Caco-2 (cell line): ENCODE data around the gene DDX28. TPM values are rescaled to one million over a fixed set of nuclear protein-coding genes. Genes with fewer than 3 reads are reported as not detected.

Source experiments
- BruUV-seq: library from RNA; stranded (reverse); fragments of 400-500 nt; replicated peaks from 2 replicates; lab custom pipeline; 2021; lab: Mats Ljungman, UMichigan
- CTCF ChIA-PET: fragments of 300-600 bp; sonication (Branson Sonifier 250); formaldehyde crosslinking; loops from one replicate; lab custom pipeline; 2022; ENCODE audit warnings: antibody characterized with exemption; lab: Charles Lee
- POLR2A ChIA-PET: fragments of 300-600 bp; sonication (Branson Sonifier 250); formaldehyde crosslinking; loops from one replicate; lab custom pipeline; 2022; ENCODE audit warnings: antibody characterized with exemption; lab: Charles Lee
- DNase-seq, 2 experiments: peaks; one replicate each; pipeline versions ENCODE4 v3.0.0 to v3.0.0-alpha.2; 2020 to 2022
- H3K27me3 ChIP-seq: replicated peaks from 2 replicates; pipeline ENCODE4 v1.6.0; 2011; ENCODE audit warnings: low read length; ENCODE audit not compliant: control insufficient read depth, insufficient read depth
- H3K36me3 ChIP-seq: 2 replicates; pipeline ENCODE4 v1.5.1; 2011; ENCODE audit warnings: low read length; ENCODE audit not compliant: control insufficient read depth, insufficient read depth
- H3K4me1 ChIP-seq: fragments of 250-450 bp; sonication (Bioruptor Pico); 2 replicates; pipeline ENCODE4 v1.5.1; 2020; ENCODE audit warnings: mild to moderate bottlenecking
- H3K4me3 ChIP-seq: 2 replicates; pipeline ENCODE4 v1.5.1; 2011; ENCODE audit warnings: low read depth, mild to moderate bottlenecking, control low read depth, low read length
- H3K9me3 ChIP-seq: fragments of 250-450 bp; sonication (Bioruptor Pico); 2 replicates; pipeline ENCODE4 v1.5.1; 2020; ENCODE audit warnings: mild to moderate bottlenecking, moderate library complexity
- H3K27ac Mint-ChIP-seq: one replicate; pipeline ENCODE4 v1.8.0; 2022; ENCODE audit warnings: mixed read lengths; ENCODE audit not compliant: unreplicated experiment
- H3K27me3 Mint-ChIP-seq: one replicate; pipeline ENCODE4 v1.8.0; 2022; ENCODE audit warnings: mixed read lengths; ENCODE audit not compliant: insufficient read depth, unreplicated experiment
- H3K36me3 Mint-ChIP-seq: one replicate; pipeline ENCODE4 v1.8.0; 2022; ENCODE audit warnings: mild to moderate bottlenecking, mixed read lengths; ENCODE audit not compliant: insufficient read depth, unreplicated experiment
- H3K4me1 Mint-ChIP-seq: one replicate; pipeline ENCODE4 v1.8.0; 2022; ENCODE audit warnings: low read depth, mixed read lengths; ENCODE audit not compliant: unreplicated experiment
- H3K4me3 Mint-ChIP-seq: one replicate; pipeline ENCODE4 v1.8.0; 2022; ENCODE audit warnings: mild to moderate bottlenecking, moderate library complexity, mixed read lengths; ENCODE audit not compliant: unreplicated experiment
- H3K9me3 Mint-ChIP-seq: one replicate; pipeline ENCODE4 v1.8.0; 2022; ENCODE audit warnings: mixed read lengths; ENCODE audit not compliant: unreplicated experiment
- intact Hi-C: fragments of 100-400 bp; cut with micrococcal nuclease; formaldehyde crosslinking; loops from one replicate; pipeline ENCODE4 v1.10.0; 2022; ENCODE audit not compliant: unreplicated experiment
- total RNA-seq: library from RNA; stranded (reverse); gene quantifications from 2 replicates; pipeline ENCODE4 v1.2.3, GENCODE V29; 2022
- TF ChIP-seq, protein P1 (sequence below), 2 experiments: fragments of 200-600 bp in 1 of 2; IDR thresholded peaks; 1 replicate in 1 of 2; 2 replicates in 1 of 2; pipeline versions ENCODE4 v1.5.1 to v1.8.0; 2011 to 2022; ENCODE audit warnings: antibody characterized with exemption in 1 of 2, control low read depth in 1 of 2, inconsistent platforms in 1 of 2, low read depth in 1 of 2, low read length in 1 of 2, mild to moderate bottlenecking in 1 of 2, moderate library complexity in 1 of 2; ENCODE audit not compliant: insufficient read depth in 1 of 2, severe bottlenecking in 1 of 2, unreplicated experiment in 1 of 2

DDX28 gene
- total RNA-seq, 1 experiment from 2014 or later, result 17.1 TPM

GRCh38 chr16:68069511-68070248 lies 46.6 kb upstream of the DDX28 start:
- CTCF ChIA-PET, result interaction anchor here (1.8 kb wide), 1 partner anchor 16 kb away, joined by 4 read pairs; the partner anchor contains the start of gene NFATC3
- Mint-ChIP-seq H3K36me3 (peaks cover 37% of the 10 kb centered on the region), H3K4me1 (peaks cover 20% of the 10 kb centered on the region), H3K27ac (no peak overlapping the region), H3K9me3 (no peaks in the 10 kb centered on the region), H3K4me3 (no peak overlapping the region), H3K27me3 (no peaks in the 10 kb centered on the region)
- intact Hi-C loops, result loop anchor here (5.0 kb wide), 1 partner anchor 258 kb away; no protein-coding TSS in a partner anchor
- H3K9me3 ChIP-seq, result no peaks in the 10 kb centered on the region
- H3K4me1 ChIP-seq, result peaks cover 11% of the 10 kb centered on the region
- DNase-seq, result no peak
- no peak overlapping the region for H3K4me3 ChIP-seq
- no TSS peak for BruUV-seq
- no peaks in the 10 kb centered on the region for H3K27me3 ChIP-seq
- peaks cover 4% of the 10 kb centered on the region for H3K36me3 ChIP-seq
- POLR2A ChIA-PET, result no interaction called here
- TF ChIP-seq, protein P1, sequence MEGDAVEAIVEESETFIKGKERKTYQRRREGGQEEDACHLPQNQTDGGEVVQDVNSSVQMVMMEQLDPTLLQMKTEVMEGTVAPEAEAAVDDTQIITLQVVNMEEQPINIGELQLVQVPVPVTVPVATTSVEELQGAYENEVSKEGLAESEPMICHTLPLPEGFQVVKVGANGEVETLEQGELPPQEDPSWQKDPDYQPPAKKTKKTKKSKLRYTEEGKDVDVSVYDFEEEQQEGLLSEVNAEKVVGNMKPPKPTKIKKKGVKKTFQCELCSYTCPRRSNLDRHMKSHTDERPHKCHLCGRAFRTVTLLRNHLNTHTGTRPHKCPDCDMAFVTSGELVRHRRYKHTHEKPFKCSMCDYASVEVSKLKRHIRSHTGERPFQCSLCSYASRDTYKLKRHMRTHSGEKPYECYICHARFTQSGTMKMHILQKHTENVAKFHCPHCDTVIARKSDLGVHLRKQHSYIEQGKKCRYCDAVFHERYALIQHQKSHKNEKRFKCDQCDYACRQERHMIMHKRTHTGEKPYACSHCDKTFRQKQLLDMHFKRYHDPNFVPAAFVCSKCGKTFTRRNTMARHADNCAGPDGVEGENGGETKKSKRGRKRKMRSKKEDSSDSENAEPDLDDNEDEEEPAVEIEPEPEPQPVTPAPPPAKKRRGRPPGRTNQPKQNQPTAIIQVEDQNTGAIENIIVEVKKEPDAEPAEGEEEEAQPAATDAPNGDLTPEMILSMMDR (IDR thresholded peaks at IDR 0.05; ENCODE audit: insufficient read depth in 1 of 2, low read depth in 1 of 2, low read length in 1 of 2, severe bottlenecking in 1 of 2, unreplicated experiment in 1 of 2), result no peak

GRCh38 chr16:68068926-68069325 lies 45.9 kb upstream of the DDX28 start:
- peaks cover 4% of the 10 kb centered on the region for H3K36me3 ChIP-seq
- BruUV-seq, result no TSS peak
- CTCF ChIA-PET, result no interaction called here

DNA sequence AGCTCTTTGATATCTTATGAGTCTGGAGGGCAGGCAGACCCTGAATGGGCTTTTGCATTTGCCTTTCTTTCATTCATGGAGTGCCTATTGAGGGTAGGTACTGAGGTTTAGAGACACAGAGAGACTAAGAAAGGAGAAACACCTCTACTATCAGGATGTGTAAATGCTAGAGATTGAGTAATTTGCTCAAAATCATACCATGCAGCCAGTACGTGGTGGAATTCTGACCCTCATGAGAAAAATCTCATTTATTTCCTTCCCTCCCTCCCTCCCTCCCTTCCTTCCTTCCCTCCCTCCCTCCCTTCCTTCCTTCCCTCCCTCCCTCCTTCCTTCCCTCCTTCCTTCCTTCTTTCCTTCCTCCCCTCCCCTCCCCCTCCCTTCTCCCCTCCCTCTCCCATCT lies 43.7 kb upstream of the DDX28 start:
- intact Hi-C loops, result loop anchor here (5.0 kb wide), 1 partner anchor 261 kb away; no protein-coding TSS in a partner anchor
- no TSS peak for BruUV-seq

More at GRCh38 chr16:68068926-68069325, 45.9 kb upstream of the DDX28 start:
- POLR2A ChIA-PET, result no interaction called here
- no peak for DNase-seq
- H3K4me1 ChIP-seq, result peaks cover 19% of the 10 kb centered on the region
- TF ChIP-seq, protein P1 (IDR thresholded peaks at IDR 0.05; ENCODE audit: insufficient read depth in 1 of 2, low read depth in 1 of 2, low read length in 1 of 2, severe bottlenecking in 1 of 2, unreplicated experiment in 1 of 2), result no peak
- no peaks in the 10 kb centered on the region for H3K9me3 ChIP-seq
- H3K4me3 Mint-ChIP-seq, result no peak overlapping the region
- no peak overlapping the region for H3K27ac Mint-ChIP-seq
- intact Hi-C loops, result loop anchor here (5.0 kb wide), 1 partner anchor 258 kb away; no protein-coding TSS in a partner anchor
- peaks cover 39% of the 10 kb centered on the region for H3K36me3 Mint-ChIP-seq
- H3K9me3 Mint-ChIP-seq, result no peaks in the 10 kb centered on the region
- no peaks in the 10 kb centered on the region for H3K27me3 ChIP-seq
- H3K4me3 ChIP-seq, result no peak overlapping the region
- H3K27me3 Mint-ChIP-seq, result no peaks in the 10 kb centered on the region
- H3K4me1 Mint-ChIP-seq, result peaks cover 25% of the 10 kb centered on the region

More for the DNA sequence above, 43.7 kb upstream of the DDX28 start:
- no peaks in the 10 kb centered on the region for H3K27me3 ChIP-seq
- ChIA-PET POLR2A (no interaction called here), CTCF (interaction anchor here (3.0 kb wide), 1 partner anchor 18 kb away, joined by 26 read pairs; the partner anchor contains the start of gene NFATC3)
- no peaks in the 10 kb centered on the region for H3K9me3 ChIP-seq
- H3K27ac Mint-ChIP-seq, result no peak overlapping the region
- H3K9me3 Mint-ChIP-seq, result no peaks in the 10 kb centered on the region
- peaks cover 25% of the 10 kb centered on the region for H3K4me1 Mint-ChIP-seq
- peaks cover 4% of the 10 kb centered on the region for H3K36me3 ChIP-seq
- TF ChIP-seq, protein P1 (IDR thresholded peaks at IDR 0.05; ENCODE audit: insufficient read depth in 1 of 2, low read depth in 1 of 2, low read length in 1 of 2, severe bottlenecking in 1 of 2, unreplicated experiment in 1 of 2), result no peak
- H3K4me1 ChIP-seq, result peaks cover 22% of the 10 kb centered on the region
- DNase-seq, result no peak
- H3K36me3 Mint-ChIP-seq, result peaks cover 41% of the 10 kb centered on the region
- no peak overlapping the region for H3K4me3 ChIP-seq
- H3K4me3 Mint-ChIP-seq, result no peak overlapping the region
- H3K27me3 Mint-ChIP-seq, result no peaks in the 10 kb centered on the region
